Mesendoderm (in vitro differentiated cells): ENCODE data around the gene RO60.

Experiments
- DNase-seq: peaks from one replicate; pipeline ENCODE4 v3.0.0; 2013
- H2AK5ac ChIP-seq: 2 replicates; pipeline ENCODE4 v1.6.1; 2013; ENCODE audit warnings: low read length, inconsistent platforms
- H2BK120ac ChIP-seq: 2 replicates; pipeline ENCODE4 v1.6.1; 2013; ENCODE audit warnings: low read depth, mild to moderate bottlenecking, low read length, moderate library complexity, mixed read lengths
- H2BK15ac ChIP-seq: replicated peaks from 2 replicates; pipeline ENCODE4 v1.6.1; 2013; ENCODE audit warnings: low read depth, mild to moderate bottlenecking, moderate library complexity
- H2BK5ac ChIP-seq: 2 replicates; pipeline ENCODE4 v1.6.1; 2013; ENCODE audit warnings: low read length, inconsistent platforms
- H3K18ac ChIP-seq: 2 replicates; pipeline ENCODE4 v1.6.1; 2013; ENCODE audit warnings: mild to moderate bottlenecking, low read length, mixed read lengths
- H3K23ac ChIP-seq: one replicate; pipeline ENCODE4 v1.6.1; 2013; ENCODE audit warnings: low read length
- H3K27ac ChIP-seq: 2 replicates; pipeline ENCODE4 v1.5.1; 2013; ENCODE audit warnings: low read depth, mild to moderate bottlenecking, inconsistent platforms, low read length, moderate library complexity
- H3K27me3 ChIP-seq: 2 replicates; pipeline ENCODE4 v1.6.1; 2013; ENCODE audit warnings: low read length, control low read depth, mild to moderate bottlenecking, inconsistent platforms; ENCODE audit not compliant: insufficient read depth, poor library complexity
- H3K36me3 ChIP-seq: 2 replicates; pipeline ENCODE4 v1.6.1; 2013; ENCODE audit warnings: low read length, inconsistent platforms; ENCODE audit not compliant: control insufficient read depth, insufficient read depth
- H3K4ac ChIP-seq: one replicate; pipeline ENCODE4 v1.6.1; 2013; ENCODE audit warnings: low read depth, mild to moderate bottlenecking, low read length, moderate library complexity
- H3K4me1 ChIP-seq: 2 replicates; pipeline ENCODE4 v1.6.1; 2013; ENCODE audit warnings: low read depth, low read length, inconsistent platforms; ENCODE audit not compliant: control insufficient read depth
- H3K4me2 ChIP-seq: 2 replicates; pipeline ENCODE4 v1.6.1; 2013; ENCODE audit warnings: low read length
- H3K4me3 ChIP-seq: 2 replicates; pipeline ENCODE4 v1.5.1; 2013; ENCODE audit warnings: mild to moderate bottlenecking, low read length
- H3K56ac ChIP-seq: one replicate; pipeline ENCODE4 v1.6.1; 2013; ENCODE audit warnings: low read length
- H3K79me1 ChIP-seq: 2 replicates; pipeline ENCODE4 v1.6.1; 2013; ENCODE audit warnings: low read length, inconsistent platforms
- H3K79me2 ChIP-seq: 2 replicates; pipeline ENCODE4 v1.6.1; 2013; ENCODE audit warnings: mild to moderate bottlenecking, low read length; ENCODE audit not compliant: control insufficient read depth, insufficient read depth
- H3K9ac ChIP-seq: 2 replicates; pipeline ENCODE4 v1.6.1; 2013; ENCODE audit warnings: low read length, inconsistent platforms
- H4K5ac ChIP-seq: one replicate; pipeline ENCODE4 v1.6.1; 2013; ENCODE audit warnings: low read length
- H4K8ac ChIP-seq: one replicate; pipeline ENCODE4 v1.6.1; 2013; ENCODE audit warnings: low read depth, mild to moderate bottlenecking, control low read depth, low read length, moderate library complexity
- WGBS: extraction: QIAGEN DNeasy Blood & Tissue Kit; methylation state at CpG from one replicate; pipeline ENCODE4 v1.1.7; 2013; ENCODE audit warnings: low lambda C conversion rate, missing lambda C conversion rate; ENCODE audit not compliant: insufficient coverage; ENCODE audit errors: extremely low coverage; 5-methylcytosine and 5-hydroxymethylcytosine counted together

Gene RO60

GRCh38 chr1:193070942-193071341 lies 11.5 kb downstream of the RO60 start:
- no CpG with 5 or more reads among the region's 5 CpGs for WGBS
- H3K27ac ChIP-seq = no peak overlapping the region
- H3K4me3 ChIP-seq = no peak overlapping the region
- no peak overlapping the region for H2BK120ac ChIP-seq
- H3K79me2 ChIP-seq = peaks cover 15% of the 10 kb centered on the region
- H4K5ac ChIP-seq = no peak overlapping the region
- H4K8ac ChIP-seq = no peak overlapping the region
- H3K56ac ChIP-seq = no peak overlapping the region
- H3K4me1 ChIP-seq = peaks cover 2% of the 10 kb centered on the region
- H3K23ac ChIP-seq = no peak overlapping the region
- no peak overlapping the region for H2BK15ac ChIP-seq
- H2AK5ac ChIP-seq = no peak overlapping the region
- H3K36me3 ChIP-seq = no peaks in the 10 kb centered on the region
- no peak overlapping the region for H3K9ac ChIP-seq
- H3K79me1 ChIP-seq = peaks cover 14% of the 10 kb centered on the region
- no peak overlapping the region for H3K4ac ChIP-seq
- no peak overlapping the region for H2BK5ac ChIP-seq
- DNase-seq = peak; percentile 56
- no peaks in the 10 kb centered on the region for H3K27me3 ChIP-seq
- no peak overlapping the region for H3K4me2 ChIP-seq
- no peak overlapping the region for H3K18ac ChIP-seq

DNA sequence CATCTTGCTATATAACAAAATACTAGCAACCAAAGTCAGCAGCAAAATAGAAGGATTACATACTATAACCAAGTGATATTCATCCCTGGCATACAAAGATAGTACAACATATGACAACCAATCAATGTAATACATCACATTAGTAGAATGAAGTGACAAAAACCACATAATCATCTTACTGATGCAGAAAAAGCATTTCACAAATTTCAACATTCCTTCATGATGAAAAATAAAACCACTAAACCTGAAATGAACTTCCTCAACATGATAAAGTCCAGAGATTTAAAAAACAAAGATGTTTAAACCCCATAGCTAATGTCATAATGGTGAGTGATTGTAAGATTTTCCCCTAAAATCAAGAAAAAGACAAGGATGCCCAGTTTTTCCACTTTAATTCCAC lies 18.6 kb downstream of the RO60 start:
- Histone ChIP-seq H3K27ac (no peak overlapping the region), H3K36me3 (no peaks in the 10 kb centered on the region), H2BK5ac (no peak overlapping the region), H3K9ac (no peak overlapping the region), H4K8ac (no peak overlapping the region), H3K79me2 (peaks cover 5% of the 10 kb centered on the region), H3K4me1 (no peaks in the 10 kb centered on the region), H2AK5ac (no peak overlapping the region), H2BK120ac (no peak overlapping the region), H4K5ac (no peak overlapping the region), H3K4ac (no peak overlapping the region), H3K23ac (no peak overlapping the region), H3K27me3 (no peaks in the 10 kb centered on the region), H3K56ac (no peak overlapping the region), H3K79me1 (peaks cover 2% of the 10 kb centered on the region), H3K4me3 (no peak overlapping the region), H3K4me2 (no peak overlapping the region), H3K18ac (no peak overlapping the region), H2BK15ac (no peak overlapping the region)
- no peak for DNase-seq

- Histone ChIP-seq H2BK5ac (no peak overlapping the region), H2BK15ac (no peak overlapping the region), H3K27me3 (no peaks in the 10 kb centered on the region), H3K79me2 (peaks cover 3% of the 10 kb centered on the region), H4K8ac (no peak overlapping the region), H4K5ac (no peak overlapping the region), H2BK120ac (no peak overlapping the region), H3K27ac (no peak overlapping the region), H2AK5ac (no peak overlapping the region), H3K4me3 (no peak overlapping the region), H3K4me2 (no peak overlapping the region), H3K79me1 (peaks cover 2% of the 10 kb centered on the region), H3K23ac (no peak overlapping the region), H3K4ac (no peak overlapping the region), H3K9ac (no peak overlapping the region), H3K18ac (no peak overlapping the region), H3K56ac (no peak overlapping the region), H3K4me1 (no peaks in the 10 kb centered on the region), H3K36me3 (no peaks in the 10 kb centered on the region)
- no CpG with 5 or more reads among the region's 3 CpGs for WGBS
- DNase-seq = peak; percentile 20
These were observed 19.8 kb downstream of the RO60 start for GRCh38 chr1:193079187-193079586.

DNA sequence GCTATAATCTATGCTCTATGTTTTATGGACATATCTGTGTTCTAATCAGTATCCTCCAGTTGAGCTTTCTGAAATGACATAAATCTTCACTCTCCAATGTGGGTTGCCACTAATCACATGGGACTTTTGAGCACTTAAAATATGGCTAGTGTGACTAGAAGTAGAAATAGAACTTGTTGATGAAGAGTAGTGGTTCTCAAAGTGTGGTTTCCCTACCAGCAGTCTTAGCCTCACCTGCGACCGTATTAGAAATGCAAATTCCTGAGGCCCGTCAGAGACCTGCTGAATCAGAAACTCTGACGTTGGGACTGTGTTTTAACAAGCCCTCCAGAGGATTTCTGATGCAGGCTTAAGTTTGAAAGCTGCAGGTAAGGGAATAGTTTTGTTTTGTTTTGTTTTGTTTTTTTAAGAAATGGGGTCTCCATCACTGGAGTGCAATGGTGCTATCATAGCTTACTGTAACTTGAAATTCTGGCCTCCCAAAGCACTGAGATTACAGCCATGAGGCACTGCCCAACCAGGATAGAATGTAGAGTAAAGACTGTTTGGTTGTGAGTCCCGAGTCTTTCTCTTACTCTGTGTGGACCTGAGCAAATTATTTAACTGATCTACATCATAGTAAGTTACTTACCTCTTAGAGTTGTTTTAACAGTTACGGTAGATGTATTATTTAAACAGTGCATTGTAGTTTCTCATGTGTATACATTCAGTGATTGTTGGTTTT lies 24.1 kb downstream of the RO60 start:
- no peaks in the 10 kb centered on the region for H3K4me1 ChIP-seq
- H2BK5ac ChIP-seq = no peak overlapping the region
- H3K18ac ChIP-seq = no peak overlapping the region
- H3K4me3 ChIP-seq = no peak overlapping the region
- no peak overlapping the region for H2BK120ac ChIP-seq
- H4K8ac ChIP-seq = no peak overlapping the region
- no peak overlapping the region for H2BK15ac ChIP-seq
- H3K27ac ChIP-seq = no peak overlapping the region
- H3K36me3 ChIP-seq = no peaks in the 10 kb centered on the region
- no peak for DNase-seq
- H3K4me2 ChIP-seq = no peak overlapping the region
- no peaks in the 10 kb centered on the region for H3K79me2 ChIP-seq
- no peak overlapping the region for H3K56ac ChIP-seq
- H4K5ac ChIP-seq = no peak overlapping the region
- no peak overlapping the region for H3K23ac ChIP-seq
- WGBS = no CpG with 5 or more reads among the region's 6 CpGs
- H2AK5ac ChIP-seq = no peak overlapping the region
- H3K79me1 ChIP-seq = no peaks in the 10 kb centered on the region
- no peaks in the 10 kb centered on the region for H3K27me3 ChIP-seq
- no peak overlapping the region for H3K4ac ChIP-seq
- no peak overlapping the region for H3K9ac ChIP-seq

DNA sequence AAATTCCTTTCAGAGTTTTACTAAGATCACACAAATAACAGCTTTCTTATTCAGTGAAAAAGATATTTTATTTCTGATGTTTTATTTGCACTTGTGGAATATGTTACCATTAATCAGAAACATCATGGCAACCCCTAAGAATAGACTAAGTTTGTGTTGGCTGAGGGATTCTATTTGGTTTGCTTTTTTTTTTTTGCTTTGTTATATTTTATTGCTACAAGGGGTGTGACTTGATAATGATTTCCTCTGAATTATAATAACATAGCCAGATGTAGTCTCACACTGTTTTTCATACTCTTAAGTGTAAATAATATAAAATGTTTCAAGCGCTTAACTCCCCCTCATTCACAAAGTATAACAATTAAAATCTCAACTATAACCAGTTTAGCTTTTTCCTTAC lies 25.9 kb downstream of the RO60 start:
- no peak overlapping the region for H2BK5ac ChIP-seq
- H2AK5ac ChIP-seq = no peak overlapping the region
- H3K4ac ChIP-seq = no peak overlapping the region
- H3K4me2 ChIP-seq = no peak overlapping the region
- H3K79me2 ChIP-seq = no peaks in the 10 kb centered on the region
- no peak overlapping the region for H3K23ac ChIP-seq
- no peaks in the 10 kb centered on the region for H3K27me3 ChIP-seq
- no peak overlapping the region for H3K4me3 ChIP-seq
- DNase-seq = no peak
- no peaks in the 10 kb centered on the region for H3K4me1 ChIP-seq
- H4K8ac ChIP-seq = no peak overlapping the region
- H3K9ac ChIP-seq = no peak overlapping the region
- no peak overlapping the region for H4K5ac ChIP-seq
- no peak overlapping the region for H2BK15ac ChIP-seq
- WGBS = 100% methylated on average over 1 of the region's 1 CpG
- H2BK120ac ChIP-seq = no peak overlapping the region
- H3K36me3 ChIP-seq = no peaks in the 10 kb centered on the region
- no peaks in the 10 kb centered on the region for H3K79me1 ChIP-seq
- H3K56ac ChIP-seq = no peak overlapping the region
- H3K27ac ChIP-seq = no peak overlapping the region
- H3K18ac ChIP-seq = no peak overlapping the region

GRCh38 chr1:193086342-193086741 lies 26.9 kb downstream of the RO60 start:
- no peak overlapping the region for H4K8ac ChIP-seq
- H3K4me3 ChIP-seq = no peak overlapping the region
- H2BK15ac ChIP-seq = no peak overlapping the region
- no peak overlapping the region for H3K56ac ChIP-seq
- H3K4ac ChIP-seq = no peak overlapping the region
- H2AK5ac ChIP-seq = no peak overlapping the region
- H3K27ac ChIP-seq = no peak overlapping the region
- WGBS = 100% methylated on average over 2 of the region's 3 CpGs
- no peak overlapping the region for H3K9ac ChIP-seq
- no peaks in the 10 kb centered on the region for H3K4me1 ChIP-seq
- H3K36me3 ChIP-seq = no peaks in the 10 kb centered on the region
- no peaks in the 10 kb centered on the region for H3K79me2 ChIP-seq
- no peaks in the 10 kb centered on the region for H3K79me1 ChIP-seq
- no peak overlapping the region for H4K5ac ChIP-seq
- H3K18ac ChIP-seq = no peak overlapping the region
- no peak overlapping the region for H3K23ac ChIP-seq
- H3K4me2 ChIP-seq = no peak overlapping the region
- no peak overlapping the region for H2BK5ac ChIP-seq
- no peaks in the 10 kb centered on the region for H3K27me3 ChIP-seq
- DNase-seq = no peak
- H2BK120ac ChIP-seq = no peak overlapping the region
